MM.1S (cell line): ENCODE data around the gene RAPSN.

Source experiments
- CTCF ChIP-seq: fragments of 300-600 bp; sonication (generic); IDR thresholded peaks from 2 replicates; pipeline ENCODE4 v1.5.1; 2016; ENCODE audit warnings: antibody characterized with exemption, low read length, mixed read lengths
- EZH2 ChIP-seq: fragments of 300-600 bp; sonication (generic); optimal IDR thresholded peaks from 2 replicates; pipeline ENCODE3; 2017; ENCODE audit warnings: low read depth, mild to moderate bottlenecking, antibody characterized with exemption, low read length, mixed read lengths
- EZH2phosphoT487 ChIP-seq: fragments of 300-600 bp; sonication (generic); IDR thresholded peaks from 2 replicates; pipeline ENCODE4 v1.6.1; 2018; ENCODE audit warnings: antibody characterized with exemption, low read length

GRCh38 chr11:47453365-47453764 lies 4.4 kb upstream of the RAPSN start:
- no peak for TF ChIP-seq CTCF
- no peak for TF ChIP-seq EZH2phosphoT487
- no peak for TF ChIP-seq EZH2
